Neural cell (in vitro differentiated cells): ENCODE results near the gene MAP4K4.

Experiments
- EP300 ChIP-seq: fragments of 450-650 bp; conservative IDR thresholded peaks from 2 replicates; pipeline ENCODE4 v1.6.1; 2014; ENCODE audit warnings: antibody characterized with exemption, mild to moderate bottlenecking, moderate library complexity; ENCODE audit not compliant: poor library complexity, severe bottlenecking
- EZH2 ChIP-seq: fragments of 200-600, 300-800 bp; shearing (Covaris generic), sonication (generic); IDR thresholded peaks from 2 replicates; pipeline ENCODE4 v1.6.1; 2014; ENCODE audit warnings: antibody characterized with exemption, low read length, borderline replicate concordance, mild to moderate bottlenecking; ENCODE audit not compliant: insufficient read depth, poor library complexity, severe bottlenecking
- POLR2AphosphoS5 ChIP-seq: IDR thresholded peaks from 2 replicates; pipeline ENCODE4 v1.6.1; 2012
- RAD21 ChIP-seq: fragments of 450-650 bp; conservative IDR thresholded peaks from 2 replicates; pipeline ENCODE4 v1.6.1; 2014; ENCODE audit warnings: antibody characterized with exemption, mild to moderate bottlenecking, moderate library complexity
- SMC3 ChIP-seq: fragments of 450-650 bp; conservative IDR thresholded peaks from 2 replicates; pipeline ENCODE4 v1.6.1; 2014; ENCODE audit warnings: antibody characterized with exemption, mild to moderate bottlenecking, moderate library complexity; ENCODE audit not compliant: poor library complexity
- TAF1 ChIP-seq: IDR thresholded peaks from 2 replicates; pipeline ENCODE4 v1.6.1; 2012; ENCODE audit warnings: low read depth
- TF ChIP-seq, protein P1 (sequence below): fragments of 450-650 bp; IDR thresholded peaks from 2 replicates; pipeline ENCODE4 v1.5.1; 2014; ENCODE audit warnings: antibody characterized with exemption, mild to moderate bottlenecking, moderate library complexity; ENCODE audit not compliant: poor library complexity, severe bottlenecking

DNA sequence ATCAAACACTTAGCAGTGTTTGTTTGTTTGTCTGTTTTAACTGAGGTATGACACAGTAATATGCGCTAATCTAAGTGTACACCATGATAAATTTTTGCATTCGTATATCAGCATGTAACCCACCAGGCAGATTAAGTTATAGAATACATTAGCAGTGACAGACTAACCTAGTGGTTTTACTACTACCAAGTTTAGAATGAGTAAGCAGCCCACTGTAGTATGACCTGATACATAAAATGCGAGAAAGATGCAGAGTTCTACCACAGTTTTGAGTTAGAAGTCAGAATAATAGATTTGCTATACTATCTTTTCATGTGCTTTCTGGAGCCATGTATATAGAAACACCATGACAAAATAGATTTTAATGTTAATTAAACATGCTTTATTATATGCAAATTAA lies 19.1 kb upstream of the MAP4K4 start:
- TF ChIP-seq RAD21 (no peak), SMC3 (no peak), TAF1 (no peak), POLR2AphosphoS5 (no peak), EP300 (no peak), EZH2 (no peak)
- TF ChIP-seq, protein P1, sequence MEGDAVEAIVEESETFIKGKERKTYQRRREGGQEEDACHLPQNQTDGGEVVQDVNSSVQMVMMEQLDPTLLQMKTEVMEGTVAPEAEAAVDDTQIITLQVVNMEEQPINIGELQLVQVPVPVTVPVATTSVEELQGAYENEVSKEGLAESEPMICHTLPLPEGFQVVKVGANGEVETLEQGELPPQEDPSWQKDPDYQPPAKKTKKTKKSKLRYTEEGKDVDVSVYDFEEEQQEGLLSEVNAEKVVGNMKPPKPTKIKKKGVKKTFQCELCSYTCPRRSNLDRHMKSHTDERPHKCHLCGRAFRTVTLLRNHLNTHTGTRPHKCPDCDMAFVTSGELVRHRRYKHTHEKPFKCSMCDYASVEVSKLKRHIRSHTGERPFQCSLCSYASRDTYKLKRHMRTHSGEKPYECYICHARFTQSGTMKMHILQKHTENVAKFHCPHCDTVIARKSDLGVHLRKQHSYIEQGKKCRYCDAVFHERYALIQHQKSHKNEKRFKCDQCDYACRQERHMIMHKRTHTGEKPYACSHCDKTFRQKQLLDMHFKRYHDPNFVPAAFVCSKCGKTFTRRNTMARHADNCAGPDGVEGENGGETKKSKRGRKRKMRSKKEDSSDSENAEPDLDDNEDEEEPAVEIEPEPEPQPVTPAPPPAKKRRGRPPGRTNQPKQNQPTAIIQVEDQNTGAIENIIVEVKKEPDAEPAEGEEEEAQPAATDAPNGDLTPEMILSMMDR: no peak
